Measurements from ENCODE around the gene AKNAD1.

Gene AKNAD1

GRCh38 chr1:108863984-108864383 lies 7.1 kb upstream of the AKNAD1 start:
- no peak overlapping the region for H3K4me3 ChIP-seq (ENCODE audit: low read depth, low read length)

- H3K4me3 ChIP-seq (ENCODE audit: low read depth, low read length) = no peak overlapping the region
Observed at GRCh38 chr1:108862698-108863477, 6.0 kb upstream of the AKNAD1 start.

GRCh38 chr1:108862017-108862610 lies 5.2 kb upstream of the AKNAD1 start:
- H3K4me3 ChIP-seq (ENCODE audit: low read depth, low read length) = no peak overlapping the region

- no peak overlapping the region for H3K4me3 ChIP-seq (ENCODE audit: low read depth, low read length)
Observed at GRCh38 chr1:108861566-108861965, 4.7 kb upstream of the AKNAD1 start.

GRCh38 chr1:108860190-108860907 lies 3.5 kb upstream of the AKNAD1 start:
- no peak overlapping the region for H3K4me3 ChIP-seq (ENCODE audit: low read depth, low read length)

GRCh38 chr1:108858230-108858950 lies 1.5 kb upstream of the AKNAD1 start:
- no peak overlapping the region for H3K4me3 ChIP-seq (ENCODE audit: low read depth, low read length)

GRCh38 chr1:108854221-108855019 lies 2.5 kb downstream of the AKNAD1 start:
- no peak overlapping the region for H3K4me3 ChIP-seq (ENCODE audit: low read depth, low read length)

- no peak overlapping the region for H3K4me3 ChIP-seq (ENCODE audit: low read depth, low read length)
Observed at GRCh38 chr1:108852221-108852975, 4.5 kb downstream of the AKNAD1 start.

GRCh38 chr1:108851567-108851966 lies 5.3 kb downstream of the AKNAD1 start:
- no peak overlapping the region for H3K4me3 ChIP-seq (ENCODE audit: low read depth, low read length)

GRCh38 chr1:108850929-108851328 lies 6.0 kb downstream of the AKNAD1 start:
- no peak overlapping the region for H3K4me3 ChIP-seq (ENCODE audit: low read depth, low read length)

- no peak overlapping the region for H3K4me3 ChIP-seq (ENCODE audit: low read depth, low read length)
Observed at GRCh38 chr1:108848806-108849205, 8.1 kb downstream of the AKNAD1 start.

GRCh38 chr1:108847494-108847893 lies 9.4 kb downstream of the AKNAD1 start:
- H3K4me3 ChIP-seq (ENCODE audit: low read depth, low read length) = no peak overlapping the region

- no peak overlapping the region for H3K4me3 ChIP-seq (ENCODE audit: low read depth, low read length)
Observed at GRCh38 chr1:108845991-108846390, 10.9 kb downstream of the AKNAD1 start.

GRCh38 chr1:108845446-108845845 lies 11.4 kb downstream of the AKNAD1 start:
- H3K4me3 ChIP-seq (ENCODE audit: low read depth, low read length) = no peak overlapping the region

GRCh38 chr1:108843390-108844137 lies 13.3 kb downstream of the AKNAD1 start:
- H3K4me3 ChIP-seq (ENCODE audit: low read depth, low read length) = no peak overlapping the region

GRCh38 chr1:108842525-108843181 lies 14.2 kb downstream of the AKNAD1 start:
- H3K4me3 ChIP-seq (ENCODE audit: low read depth, low read length) = no peak overlapping the region

- no peak overlapping the region for H3K4me3 ChIP-seq (ENCODE audit: low read depth, low read length)
Observed at GRCh38 chr1:108841703-108842102, 15.2 kb downstream of the AKNAD1 start.

GRCh38 chr1:108832929-108833328 lies 24.0 kb downstream of the AKNAD1 start:
- no peak overlapping the region for H3K4me3 ChIP-seq (ENCODE audit: low read depth, low read length)

GRCh38 chr1:108831225-108831624 lies 25.7 kb downstream of the AKNAD1 start:
- no peak overlapping the region for H3K4me3 ChIP-seq (ENCODE audit: low read depth, low read length)
